HUDEP-2 (cell line): ENCODE results near the gene PCBD1.
"Not testable (repeated sequence)": the region's sequence is repeated elsewhere in the genome, so short reads cannot be mapped to it uniquely, and the experiment has no call there.

Experiments
- DNase-seq, 76 experiments: peaks; one replicate each; lab custom pipeline; 2025; ENCODE audit not compliant: unreplicated experiment in 76 of 76; lab: John Stamatoyannopoulos, UW

PCBD1 gene

DNA sequence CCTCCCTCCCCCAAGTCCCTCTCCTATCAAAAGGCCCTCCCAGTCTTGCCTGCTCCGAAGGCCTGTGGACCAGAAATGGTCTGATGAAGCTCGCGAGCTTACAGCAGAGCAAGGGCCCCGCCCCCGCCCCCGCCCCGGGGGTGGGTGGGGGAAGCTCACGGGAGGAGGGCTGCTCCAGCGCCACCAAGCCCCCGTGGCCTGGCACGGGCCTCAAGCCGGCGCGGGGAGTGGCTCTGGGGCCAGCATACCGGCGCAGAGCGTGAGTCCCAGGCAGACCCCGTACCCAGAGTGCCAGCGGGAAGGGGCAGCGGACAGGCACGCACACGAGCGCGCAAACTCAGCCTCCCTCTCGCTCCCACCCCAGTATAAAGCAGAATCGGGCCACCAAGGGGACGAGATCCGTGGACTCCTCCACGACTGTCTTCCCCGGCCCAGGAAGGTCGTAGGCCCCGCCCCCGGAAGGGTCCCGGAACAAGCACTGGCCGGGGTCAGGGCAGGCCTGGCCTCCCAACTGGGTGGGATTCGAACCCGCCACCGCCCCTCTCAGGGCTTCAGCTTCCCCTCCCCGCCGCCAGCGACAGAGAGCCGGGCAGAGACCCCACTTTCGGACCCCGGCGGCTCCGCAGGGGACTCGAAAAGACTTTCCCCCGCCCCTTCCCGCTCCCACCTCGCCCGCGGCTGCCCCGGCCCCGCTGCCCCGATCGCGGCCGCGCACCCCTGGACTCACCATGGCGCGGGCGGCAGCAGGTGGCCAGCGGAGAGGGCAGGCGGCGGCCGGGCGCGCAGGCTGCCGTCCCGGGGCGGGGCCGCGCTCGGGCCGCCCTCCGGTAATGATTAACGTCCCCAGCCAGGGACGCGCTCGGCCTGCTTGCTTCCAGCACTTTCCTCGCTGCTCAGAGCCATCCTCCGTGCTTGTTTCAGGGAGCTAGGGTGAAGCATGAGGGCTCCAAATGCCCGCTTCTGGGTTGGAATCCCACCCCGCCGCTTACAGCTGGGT is at the start of gene PCBD1:
Gene PCBD1, minus strand, starts transcription at position 762 of the 997 bp plus-strand sequence. Its CDS starts 32 bp downstream, at position 730.
- DNase-seq: peak in 50 of 76 experiments; percentile 2 to 59 (median 23)

GRCh38 chr10:70937661-70938060 is 49.3 kb upstream of the PCBD1 start:
- DNase-seq: no peak

GRCh38 chr10:70936111-70936510 is 47.7 kb upstream of the PCBD1 start:
- no peak for DNase-seq

DNA sequence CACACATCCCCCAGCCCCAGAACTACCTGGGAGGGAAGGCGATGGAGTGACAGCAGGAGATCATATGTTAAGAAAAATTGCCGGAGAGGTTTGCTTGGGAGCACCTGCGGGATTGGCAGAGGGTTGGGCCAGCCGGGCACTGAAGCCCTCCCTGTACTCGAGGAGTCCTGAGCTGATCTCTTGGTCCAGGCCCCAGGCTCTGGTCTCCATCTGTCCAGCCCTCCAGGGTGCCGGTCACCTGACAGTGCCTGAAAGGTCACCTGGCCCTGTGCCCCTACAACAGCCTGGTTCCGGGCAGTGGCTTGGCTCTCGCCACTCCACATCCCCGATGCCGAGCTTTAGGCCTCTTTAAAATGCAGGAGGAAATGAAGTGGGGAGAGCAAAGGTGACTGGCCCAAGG is 47.3 kb upstream of the PCBD1 start:
- no peak for DNase-seq

DNA sequence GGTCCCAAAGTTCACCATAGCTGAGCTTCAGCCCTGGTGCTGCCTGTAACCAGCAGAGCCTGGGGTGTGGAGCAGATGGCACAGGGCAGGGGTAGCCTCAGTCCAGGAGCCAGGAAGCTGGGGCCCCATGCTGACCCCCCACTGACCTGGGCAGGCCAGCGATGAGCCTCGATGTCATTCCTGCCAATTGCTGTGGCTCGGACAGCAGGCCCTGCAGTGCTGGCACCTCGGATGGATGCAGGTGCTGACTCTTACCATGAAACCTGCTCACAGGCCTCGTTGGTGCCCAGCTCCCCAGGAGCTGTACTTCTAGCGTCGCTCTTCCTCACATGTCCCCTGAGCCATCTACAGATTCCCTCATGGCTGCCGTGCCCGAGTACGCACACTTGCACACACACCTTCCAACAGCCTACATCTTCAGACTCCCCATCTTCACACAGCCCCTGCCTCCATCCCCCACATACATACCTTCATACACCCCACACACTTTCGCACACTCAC is 46.8 kb upstream of the PCBD1 start:
- DNase-seq: no peak

GRCh38 chr10:70934701-70935100 is 46.3 kb upstream of the PCBD1 start:
- DNase-seq: no peak

- DNase-seq: no peak
These were observed 44.2 kb upstream of the PCBD1 start for GRCh38 chr10:70932392-70933196.

DNA sequence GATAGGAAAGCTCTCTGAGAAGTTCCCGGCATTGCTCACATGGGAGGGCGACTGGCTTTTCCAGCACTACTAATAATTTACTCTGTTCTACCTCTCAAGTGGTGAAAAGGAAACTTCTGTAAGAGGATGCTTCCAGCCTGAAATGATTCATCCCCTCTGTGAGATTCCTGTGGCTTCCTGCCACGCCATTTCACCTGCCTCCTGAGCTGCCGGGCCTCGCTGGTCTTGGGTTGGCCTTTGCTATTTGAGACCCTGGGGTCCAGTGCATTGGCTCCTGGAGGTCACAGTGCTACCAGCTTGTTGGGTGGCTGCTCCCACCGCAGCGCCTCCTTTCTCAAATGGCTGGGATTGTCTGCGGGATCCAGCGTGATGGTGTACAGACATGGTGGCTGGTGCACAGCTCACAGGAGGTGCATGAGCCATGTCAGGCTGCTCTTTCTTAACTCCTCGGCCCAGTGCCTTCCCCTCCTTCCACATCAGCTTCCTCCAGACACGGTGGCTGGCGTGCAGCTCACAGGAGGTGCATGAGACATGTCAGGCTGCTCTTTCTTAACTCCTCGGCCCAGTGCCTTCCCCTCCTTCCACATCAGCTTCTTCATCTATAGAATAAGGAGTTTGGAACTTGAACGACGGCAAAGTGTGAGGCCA is 42.9 kb upstream of the PCBD1 start:
- no peak for DNase-seq

DNA sequence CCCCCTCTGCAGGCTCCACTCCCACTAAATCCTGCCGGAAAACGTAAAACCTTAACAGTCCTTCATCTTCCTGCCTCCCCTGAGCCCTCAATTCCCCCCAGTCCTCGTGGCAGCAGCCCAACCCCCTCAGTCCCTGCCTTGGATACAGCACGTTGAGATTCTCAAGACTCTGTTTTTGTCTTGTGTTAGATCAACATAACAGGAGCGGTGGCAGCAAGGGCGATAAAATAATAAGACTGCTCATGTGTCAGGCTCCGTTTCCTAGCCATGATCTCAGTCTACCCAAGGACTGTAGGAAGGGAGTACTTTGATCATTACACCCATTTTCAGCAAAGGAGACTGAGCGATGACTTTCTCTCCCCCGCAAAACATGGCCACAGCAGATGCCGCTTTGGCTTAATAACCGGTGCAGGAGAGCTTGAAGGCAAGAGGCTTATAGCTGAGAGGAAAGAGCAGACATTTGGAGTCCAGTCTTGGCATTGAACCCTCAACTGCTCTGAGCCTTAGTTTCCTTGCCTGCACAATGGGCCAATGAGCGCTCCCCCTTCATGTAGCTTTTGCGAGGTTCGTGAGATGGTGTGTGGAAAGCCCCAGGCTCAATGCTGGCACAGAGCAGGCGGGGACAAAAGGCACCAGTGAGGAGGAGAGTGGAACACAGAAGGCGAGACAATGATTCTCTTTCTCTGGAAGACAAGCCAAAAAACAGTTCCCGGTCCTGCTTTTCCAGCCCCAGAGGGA is 42.1 kb upstream of the PCBD1 start:
- no peak for DNase-seq

DNA sequence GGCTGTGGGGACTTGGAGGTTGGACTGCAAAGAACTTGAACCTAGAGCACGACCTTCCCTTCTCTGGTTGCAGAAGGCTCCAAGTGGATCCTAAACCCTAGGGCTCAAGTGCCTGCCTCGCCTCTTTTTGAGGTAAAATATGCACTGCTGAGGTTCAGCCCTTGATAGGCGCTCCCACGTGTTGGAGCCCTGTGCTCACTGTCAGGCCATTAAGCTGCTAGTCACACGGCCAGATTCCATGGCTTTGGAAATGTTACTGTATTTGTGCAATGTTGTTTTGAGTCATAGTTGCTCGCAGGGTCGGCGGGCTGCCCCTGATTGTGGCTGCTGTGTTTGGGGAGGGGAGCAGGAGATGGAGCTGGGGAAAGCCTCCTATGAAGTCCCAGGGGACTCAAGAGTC is 39.8 kb upstream of the PCBD1 start:
- no peak for DNase-seq

- no peak for DNase-seq
These were observed 39.0 kb upstream of the PCBD1 start for GRCh38 chr10:70927189-70927943.

DNA sequence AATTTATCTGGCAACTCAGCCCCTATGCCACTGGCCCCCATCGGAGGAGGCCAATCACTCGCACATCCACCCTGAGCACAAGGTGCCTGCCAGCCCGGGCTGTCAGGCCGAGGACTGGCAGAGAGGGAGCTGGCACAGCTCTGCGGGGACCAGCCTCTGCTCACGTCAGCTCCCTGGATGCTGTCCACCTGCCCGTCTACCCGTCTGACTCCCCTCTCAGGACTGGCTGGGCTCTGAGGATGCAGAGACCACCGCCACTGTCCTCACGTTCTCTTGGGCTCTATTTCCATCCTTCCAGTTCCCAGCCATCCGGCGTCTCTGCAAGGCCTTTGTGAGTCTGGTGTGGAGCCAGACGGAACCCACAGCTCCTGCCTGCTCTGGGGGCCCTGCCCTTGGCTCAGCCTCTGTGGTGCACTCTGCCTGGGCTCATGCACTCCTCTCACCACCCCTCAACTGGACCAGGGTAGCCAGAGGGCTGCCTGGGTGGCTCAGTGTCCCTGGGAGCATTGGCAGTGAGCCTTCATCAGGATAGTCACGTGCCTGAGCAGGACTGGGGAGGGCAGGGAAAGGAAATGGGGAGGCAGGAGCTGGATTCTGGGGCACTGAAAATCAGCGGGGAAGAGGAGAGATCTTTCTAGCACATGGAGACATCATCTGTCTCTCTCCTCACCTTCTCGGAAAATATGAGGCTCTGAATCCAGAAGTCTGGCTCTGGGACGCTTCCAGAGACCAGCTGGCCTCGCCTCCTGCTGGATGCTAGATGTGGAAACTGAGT is 38.0 kb upstream of the PCBD1 start:
- DNase-seq: no peak

- peak in 22 of 76 experiments; percentile 2 to 48 (median 20) for DNase-seq
These were observed 37.2 kb upstream of the PCBD1 start for GRCh38 chr10:70925377-70926225.

GRCh38 chr10:70923696-70924095 is 35.3 kb upstream of the PCBD1 start:
- no peak for DNase-seq

GRCh38 chr10:70921285-70921684 is 32.9 kb upstream of the PCBD1 start:
- no peak for DNase-seq

GRCh38 chr10:70920519-70920918 is 32.2 kb upstream of the PCBD1 start:
- no peak for DNase-seq

DNA sequence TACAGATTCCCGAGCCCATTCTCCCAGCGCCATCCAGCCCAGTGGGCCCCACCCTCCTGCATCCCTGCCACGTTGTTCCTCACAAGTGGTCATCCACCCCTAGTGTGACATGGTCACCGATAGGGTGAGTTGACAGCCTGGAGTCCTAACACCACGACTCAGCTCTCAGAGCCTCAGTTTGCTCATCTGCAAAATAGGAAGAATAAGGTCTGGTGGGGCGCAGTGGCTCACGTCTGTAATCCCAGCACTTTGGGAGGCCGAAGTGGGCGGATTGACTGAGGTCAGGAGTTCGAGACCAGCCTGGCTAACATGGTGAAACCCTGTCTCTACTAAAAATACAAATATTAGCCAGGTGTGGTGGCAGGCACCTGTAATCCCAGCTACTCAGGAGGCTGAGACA is 31.5 kb upstream of the PCBD1 start:
- not testable (repeated sequence) for DNase-seq
